GM10847 (cell line): ENCODE data around the gene FAM174B.

Source experiments
- POLR2A ChIP-seq: IDR thresholded peaks from 2 replicates; pipeline ENCODE4 v1.6.1; 2011; ENCODE audit not compliant: insufficient read length; ENCODE audit errors: extremely low read depth

Gene FAM174B

GRCh38 chr15:92655178-92655995 lies at the start of gene FAM174B:
Gene FAM174B, minus strand, starts transcription at chr15:92655775.
- TF ChIP-seq POLR2A = no peak

GRCh38 chr15:92696096-92696495 lies 40.5 kb upstream of the FAM174B start:
- TF ChIP-seq POLR2A = no peak

DNA sequence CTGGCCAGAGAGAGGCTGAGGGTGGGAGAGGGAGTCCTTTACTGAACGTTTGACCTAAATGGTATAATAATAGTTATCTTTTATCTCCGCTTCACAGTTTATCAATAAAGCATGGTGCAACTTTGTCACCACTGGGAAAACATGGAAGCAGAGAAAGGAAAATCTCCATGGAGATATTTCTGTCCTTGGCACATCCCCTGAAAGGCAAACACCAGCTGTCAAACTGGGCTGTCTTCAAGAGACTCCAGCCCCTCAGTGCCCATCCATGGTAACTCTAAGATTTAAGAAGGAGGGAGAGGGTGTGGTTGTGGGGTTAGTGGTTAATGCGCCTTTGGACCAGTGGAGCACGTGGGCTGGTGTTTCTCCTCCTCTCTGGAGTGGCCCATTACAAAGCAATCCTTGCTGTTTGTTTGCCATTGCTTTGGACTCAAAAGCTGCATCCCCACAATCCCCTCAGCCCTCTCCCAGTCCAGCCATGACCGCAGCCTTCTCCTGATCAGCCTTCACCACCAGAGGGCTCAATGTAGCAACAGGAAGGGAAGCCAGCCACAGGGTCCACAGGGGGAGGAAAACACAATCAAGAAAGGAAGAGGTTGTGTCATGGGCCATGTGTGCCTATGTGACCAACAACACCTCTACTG lies 38.2 kb upstream of the FAM174B start:
- no peak for TF ChIP-seq POLR2A

DNA sequence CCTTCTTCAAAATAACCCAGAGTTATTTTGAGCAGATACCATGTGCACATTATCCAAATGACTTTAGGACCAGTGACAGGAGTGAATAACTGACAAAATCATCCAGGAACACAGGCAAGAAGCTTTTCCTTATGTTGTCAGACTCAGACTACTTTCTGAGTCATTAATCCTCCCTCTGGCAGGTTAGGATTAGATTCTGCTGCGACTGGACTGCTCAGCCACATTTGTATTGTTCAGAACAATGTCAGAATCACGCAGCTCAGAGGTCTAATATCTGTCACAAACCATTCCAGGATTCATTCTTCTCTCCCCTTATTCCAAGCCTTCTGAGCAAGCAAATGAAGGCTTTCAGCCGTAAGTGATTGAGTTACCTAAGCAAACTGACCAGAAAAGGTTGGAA lies 34.8 kb upstream of the FAM174B start:
- no peak for TF ChIP-seq POLR2A

GRCh38 chr15:92687746-92688145 lies 32.2 kb upstream of the FAM174B start:
- TF ChIP-seq POLR2A = no peak

DNA sequence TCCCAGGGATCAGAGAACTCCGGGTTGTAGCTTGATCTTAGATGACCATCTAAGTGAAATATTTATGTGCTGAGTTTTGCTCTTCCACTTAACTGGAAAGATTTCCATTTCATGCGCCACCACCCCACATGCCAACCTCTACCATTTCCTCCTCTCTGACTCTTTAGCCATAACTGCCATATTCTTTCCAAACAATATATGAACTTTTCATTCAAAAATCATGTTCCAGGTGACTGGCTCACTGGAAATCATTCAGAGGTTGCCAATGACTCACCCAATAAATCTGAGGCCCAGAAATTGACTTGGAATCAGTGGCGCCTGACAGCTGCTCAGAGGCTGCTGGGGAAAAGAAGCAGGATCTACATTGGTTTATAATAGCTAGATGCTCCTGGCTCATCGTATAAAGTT lies 31.6 kb upstream of the FAM174B start:
- TF ChIP-seq POLR2A = no peak

- TF ChIP-seq POLR2A = no peak
These were observed 27.9 kb upstream of the FAM174B start for GRCh38 chr15:92683511-92683834.

- no peak for TF ChIP-seq POLR2A
These were observed 27.4 kb upstream of the FAM174B start for GRCh38 chr15:92682741-92683510.

GRCh38 chr15:92681141-92681631 lies 25.6 kb upstream of the FAM174B start:
- TF ChIP-seq POLR2A = no peak

GRCh38 chr15:92677999-92678398 lies 22.4 kb upstream of the FAM174B start:
- no peak for TF ChIP-seq POLR2A

DNA sequence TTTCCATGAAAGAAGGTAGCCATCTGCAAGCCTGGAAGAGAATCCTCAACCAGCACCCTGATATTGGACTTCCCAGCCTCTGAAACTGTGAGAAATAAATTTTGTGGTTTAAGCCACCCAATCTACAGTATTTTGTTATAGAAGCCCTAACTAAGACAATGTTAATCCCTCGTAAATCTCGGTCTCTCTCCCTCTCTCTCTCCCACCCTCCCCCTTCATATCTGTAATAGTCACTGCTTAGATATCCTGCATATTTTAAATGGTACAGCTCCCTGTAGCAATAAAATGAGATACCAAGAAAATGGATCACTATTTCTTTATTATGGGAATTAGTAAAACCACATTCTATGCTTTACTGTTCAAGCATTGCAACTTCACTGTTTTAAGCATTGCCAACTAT lies 21.0 kb upstream of the FAM174B start:
- no peak for TF ChIP-seq POLR2A

DNA sequence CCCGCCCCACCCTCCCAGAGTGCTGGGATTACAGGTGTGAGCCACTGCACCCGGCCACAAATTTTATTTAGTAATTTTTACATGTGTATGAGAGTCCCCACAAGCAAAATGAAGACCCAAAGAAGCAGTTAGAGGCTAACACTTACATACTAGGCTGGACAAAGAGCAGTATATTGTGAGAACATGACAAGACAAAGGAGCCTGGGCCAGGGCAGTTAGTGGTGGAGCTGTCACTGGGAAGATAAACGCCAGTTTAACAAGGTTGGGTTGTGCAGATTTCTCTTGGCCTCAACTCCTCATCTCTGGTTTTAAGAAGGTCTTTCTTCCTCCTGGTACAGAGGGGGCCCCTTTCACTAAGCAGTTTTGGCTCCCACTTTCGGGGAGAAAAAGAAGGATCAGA lies 19.9 kb upstream of the FAM174B start:
- no peak for TF ChIP-seq POLR2A

DNA sequence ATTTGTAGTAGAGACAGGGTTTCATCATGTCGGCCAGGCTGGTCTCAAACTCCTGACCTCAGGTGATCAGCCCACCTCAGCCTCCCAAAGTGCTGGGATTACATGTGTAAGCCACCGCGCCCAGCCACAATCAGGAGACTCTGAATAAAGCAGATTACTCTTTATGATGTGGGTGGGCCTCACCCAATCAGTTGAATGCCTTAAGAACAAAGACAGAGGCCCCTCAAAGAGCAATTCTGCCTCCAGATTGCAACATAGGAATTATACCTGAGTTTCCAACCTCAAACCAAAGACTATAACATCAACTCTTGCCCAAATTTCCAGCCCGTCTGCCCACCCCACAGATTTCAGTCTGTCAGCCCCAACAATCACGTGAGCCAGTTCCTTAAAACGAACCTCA lies 18.8 kb upstream of the FAM174B start:
- TF ChIP-seq POLR2A = no peak

- no peak for TF ChIP-seq POLR2A
These were observed 16.5 kb upstream of the FAM174B start for GRCh38 chr15:92672102-92672501.

DNA sequence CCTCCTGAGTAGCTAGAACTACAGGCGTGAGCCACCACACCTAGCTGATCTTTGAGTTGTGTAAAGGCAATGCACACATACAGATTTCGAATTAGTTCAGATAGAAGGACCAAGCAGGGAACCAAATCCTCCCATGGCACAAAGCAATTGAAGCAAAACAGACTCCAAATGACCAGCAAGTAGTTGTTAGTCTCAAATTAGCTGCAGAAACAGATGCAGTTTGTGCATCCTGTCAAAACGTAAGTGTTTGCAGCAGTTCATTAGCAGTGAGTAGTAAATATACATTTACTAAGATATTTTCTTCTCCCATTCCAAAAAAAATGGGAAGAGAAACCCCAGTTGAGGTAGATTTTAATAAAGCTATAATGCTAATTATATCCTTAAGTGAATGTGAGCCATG lies 15.8 kb upstream of the FAM174B start:
- no peak for TF ChIP-seq POLR2A

GRCh38 chr15:92670621-92671020 lies 15.0 kb upstream of the FAM174B start:
- TF ChIP-seq POLR2A = no peak
